Measurements from ENCODE around the gene ASXL3.

DNA sequence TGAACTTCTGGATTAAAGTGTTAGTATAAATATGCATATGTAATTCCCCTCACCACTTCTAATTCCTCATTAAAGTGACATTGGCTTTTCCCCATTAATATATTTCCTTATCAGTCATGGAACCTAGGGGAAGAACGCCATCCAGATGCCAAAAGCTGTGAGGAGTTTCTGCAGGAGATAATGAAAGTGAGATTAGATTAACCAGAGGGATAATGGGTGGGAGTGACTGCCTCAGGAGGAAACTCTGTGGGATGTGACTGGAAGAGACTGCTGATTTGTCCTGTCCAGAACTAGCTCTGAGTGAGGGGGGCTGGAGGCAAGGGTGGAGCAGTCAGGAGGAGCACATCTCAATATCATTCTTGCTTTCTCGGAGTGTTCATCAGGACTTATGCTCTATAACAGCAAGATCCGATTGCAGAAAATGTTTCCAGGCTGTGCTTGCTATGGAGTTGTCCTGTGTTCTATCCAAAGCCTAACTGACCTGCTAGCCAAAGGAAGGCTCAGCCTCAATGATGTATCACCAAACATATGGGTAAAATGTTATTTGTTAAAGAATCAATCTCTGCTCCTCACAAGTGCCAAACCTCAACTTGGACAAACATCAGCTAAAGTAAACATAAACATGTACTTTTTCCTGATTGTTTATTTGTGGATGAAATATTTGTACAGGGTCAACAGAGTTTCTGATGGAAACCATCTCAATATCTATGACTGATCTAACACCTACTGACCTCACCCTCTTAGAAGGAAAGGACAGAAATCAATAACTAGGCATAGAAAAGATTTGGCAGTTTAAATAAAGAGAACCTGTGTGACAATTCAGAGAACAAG, 118.5 kb downstream of the ASXL3 start:
- no peak for TF ChIP-seq CTCF (IDR thresholded peaks at IDR 0.05 in 2 of 3, conservative IDR thresholded peaks at IDR 0.05 in 1 of 3; ENCODE audit: borderline replicate concordance in 1 of 3, insufficient read depth in 1 of 3, low read depth in 2 of 3, low read length in 2 of 3)
- no peak for TF ChIP-seq EZH2phosphoT487 (IDR thresholded peaks at IDR 0.05; ENCODE audit: borderline replicate concordance)
- no peak for TF ChIP-seq YY1 (IDR thresholded peaks at IDR 0.05; ENCODE audit: extremely low read depth, insufficient replicate concordance, low read depth, low read length)
- TF ChIP-seq POLR2A (IDR thresholded peaks at IDR 0.05; ENCODE audit: borderline replicate concordance, extremely low read depth, insufficient read depth, insufficient read length): no peak
- TF ChIP-seq SP1 (IDR thresholded peaks at IDR 0.05; ENCODE audit: low read depth): no peak
- no peak for TF ChIP-seq EZH2 (IDR thresholded peaks at IDR 0.05)
- no peak for TF ChIP-seq TCF7L2 (IDR thresholded peaks at IDR 0.05; ENCODE audit: borderline replicate concordance, extremely low read depth, insufficient read depth, insufficient read length)

All from HCT116 (cell line).